GM18519 (cell line): Measurements from ENCODE around the gene ZNF69.
"Not testable (repeated sequence)": the region's sequence is repeated elsewhere in the genome, so short reads cannot be mapped to it uniquely, and the experiment has no call there.

Experiments
- ATAC-seq: cut with Tn5 transposase; IDR thresholded peaks from one replicate; pipeline ENCODE4 v1.9.1; 2021; ENCODE audit warnings: mild to moderate bottlenecking, moderate library complexity; ENCODE audit not compliant: unreplicated experiment, low FRiP score

Gene ZNF69

DNA sequence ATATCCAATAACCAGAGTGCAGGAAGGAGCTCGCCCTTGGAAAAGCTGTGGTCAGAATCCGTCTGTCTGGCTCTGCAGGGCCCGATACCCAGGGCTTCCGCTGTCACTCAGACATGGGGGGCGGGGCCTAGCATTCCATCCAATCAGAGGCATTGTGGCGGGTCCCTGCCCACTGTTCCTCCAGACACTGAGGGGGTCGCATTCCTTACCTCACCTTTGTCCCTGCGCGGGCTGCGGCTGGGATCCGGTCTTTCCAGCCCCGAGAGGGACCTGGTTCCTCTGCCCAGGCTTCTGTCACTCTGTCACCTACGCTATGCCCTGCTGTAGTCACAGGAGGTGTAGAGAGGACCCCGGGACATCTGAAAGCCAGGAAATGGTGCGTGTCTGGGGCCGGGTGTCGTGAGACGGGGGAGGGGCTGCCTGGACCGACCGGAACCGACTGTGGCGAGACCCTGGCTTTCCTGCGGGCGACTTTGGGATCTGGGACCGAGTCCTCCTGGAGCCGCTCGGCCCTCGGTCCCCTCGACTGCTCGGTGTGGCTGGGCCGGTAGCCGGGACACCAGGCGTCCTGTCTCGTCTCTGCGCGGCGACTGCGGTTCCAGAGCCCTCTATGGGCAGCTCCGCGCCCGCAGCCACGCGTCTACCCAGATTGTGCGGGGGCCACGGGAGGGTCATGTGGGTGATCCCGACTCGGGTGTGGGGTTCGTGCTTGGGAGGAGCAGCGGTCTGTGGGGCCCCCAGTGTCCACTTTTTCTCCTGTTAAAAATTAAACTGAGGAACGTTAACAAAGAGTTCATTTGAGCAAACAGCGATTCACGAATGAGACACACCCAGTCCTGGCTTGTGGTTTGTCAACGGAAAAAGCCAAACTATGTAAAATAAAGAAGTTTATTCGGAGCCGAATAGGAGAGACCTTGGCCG is at the start of gene ZNF69:
Gene ZNF69 (plus strand): TSS at position 172 of the 921 bp plus-strand sequence. CDS start 142 bp downstream, at position 314.
- no peak for ATAC-seq

GRCh38 chr19:11843722-11844121 is 43.9 kb upstream of the ZNF69 start:
- ATAC-seq = no peak

- ATAC-seq = not testable (repeated sequence)
These were observed 40.0 kb upstream of the ZNF69 start for GRCh38 chr19:11847615-11848014.

- ATAC-seq = no peak
These were observed 39.4 kb upstream of the ZNF69 start for GRCh38 chr19:11848200-11848593.

DNA sequence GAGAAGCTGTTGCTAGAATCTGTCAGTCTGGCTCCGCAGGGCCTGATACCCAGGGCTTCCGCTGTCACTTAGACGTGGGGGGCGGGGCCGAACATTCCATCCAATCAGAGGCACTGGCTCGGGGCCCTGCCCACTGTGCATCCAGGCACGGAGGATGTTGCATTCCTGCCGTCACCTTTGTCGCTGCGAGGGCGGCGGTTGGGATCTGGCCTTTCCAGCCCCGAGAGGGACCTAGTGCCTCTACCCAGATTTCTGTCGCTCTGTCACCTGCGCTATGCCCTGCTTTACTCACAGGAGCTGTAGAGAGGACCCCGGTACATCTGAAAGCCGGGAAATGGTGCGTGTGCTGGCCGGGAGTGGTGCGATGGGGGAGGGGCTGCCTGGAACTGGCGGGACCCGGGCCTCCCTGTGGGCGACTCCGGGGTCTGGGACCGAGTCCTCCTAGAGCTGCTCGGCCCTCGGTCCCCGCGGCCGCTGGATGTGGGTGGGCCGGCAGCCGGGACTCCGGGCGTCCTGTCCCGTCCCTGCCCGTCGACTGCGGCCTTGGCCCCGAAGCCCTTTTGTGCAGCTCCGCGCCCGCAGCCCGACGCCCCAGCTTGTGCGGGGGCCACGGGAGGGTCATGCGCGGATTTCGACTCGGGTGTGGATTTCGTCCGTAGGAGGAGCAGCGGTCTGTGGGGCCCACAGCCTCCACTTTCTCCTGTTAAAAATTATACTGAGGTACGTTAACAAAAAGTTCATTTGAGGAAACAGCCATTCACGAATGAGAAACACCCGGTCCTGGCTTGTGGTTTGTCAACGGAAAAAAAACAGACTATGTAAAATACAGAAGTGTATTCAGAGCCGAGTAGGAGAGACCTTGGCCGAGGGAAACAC is 38.8 kb upstream of the ZNF69 start, which contains the start of gene ZNF439:
Gene ZNF439 (plus strand): TSS at position 133 of the 876 bp plus-strand sequence. CDS start 142 bp downstream, at position 275.
- peak; percentile 62 for ATAC-seq

DNA sequence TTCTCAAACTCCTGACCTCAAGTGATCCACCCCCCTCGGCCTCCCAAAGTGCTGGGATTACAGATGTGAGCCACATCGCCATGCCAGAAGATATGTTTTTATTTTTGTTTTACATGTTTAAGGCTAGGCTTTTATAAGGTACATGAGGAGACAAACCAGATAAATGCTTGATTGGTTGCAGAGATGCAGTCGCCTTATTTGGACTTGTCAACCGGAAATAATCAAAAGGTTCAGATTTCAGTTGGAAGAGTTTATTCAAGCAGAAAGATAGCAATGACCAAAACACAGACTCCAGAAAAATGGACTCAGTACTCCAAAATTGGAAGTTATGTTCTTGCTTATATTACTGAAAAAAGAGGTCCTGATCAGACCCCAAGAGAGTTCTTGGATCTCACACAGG is 37.3 kb upstream of the ZNF69 start:
- not testable (repeated sequence) for ATAC-seq

DNA sequence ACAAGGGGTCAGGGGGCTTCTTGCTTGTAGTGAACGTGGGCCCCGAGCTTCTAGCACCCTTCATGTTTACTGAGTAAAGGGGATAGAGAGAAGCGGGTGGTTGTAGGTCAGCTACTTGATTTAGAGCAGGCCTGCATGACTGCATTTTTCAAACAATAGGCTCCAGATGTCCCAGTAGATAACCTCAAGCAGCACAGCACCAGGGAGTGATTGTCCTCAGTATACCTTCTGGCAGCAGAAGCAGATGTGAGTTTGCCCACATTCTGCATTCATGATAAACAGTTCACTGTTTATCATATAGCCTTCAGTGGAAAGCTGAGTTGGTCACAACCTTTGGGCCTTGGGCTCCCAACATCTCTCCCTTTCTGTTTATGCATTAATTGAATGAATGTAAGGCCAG is 34.2 kb upstream of the ZNF69 start:
- no peak for ATAC-seq

DNA sequence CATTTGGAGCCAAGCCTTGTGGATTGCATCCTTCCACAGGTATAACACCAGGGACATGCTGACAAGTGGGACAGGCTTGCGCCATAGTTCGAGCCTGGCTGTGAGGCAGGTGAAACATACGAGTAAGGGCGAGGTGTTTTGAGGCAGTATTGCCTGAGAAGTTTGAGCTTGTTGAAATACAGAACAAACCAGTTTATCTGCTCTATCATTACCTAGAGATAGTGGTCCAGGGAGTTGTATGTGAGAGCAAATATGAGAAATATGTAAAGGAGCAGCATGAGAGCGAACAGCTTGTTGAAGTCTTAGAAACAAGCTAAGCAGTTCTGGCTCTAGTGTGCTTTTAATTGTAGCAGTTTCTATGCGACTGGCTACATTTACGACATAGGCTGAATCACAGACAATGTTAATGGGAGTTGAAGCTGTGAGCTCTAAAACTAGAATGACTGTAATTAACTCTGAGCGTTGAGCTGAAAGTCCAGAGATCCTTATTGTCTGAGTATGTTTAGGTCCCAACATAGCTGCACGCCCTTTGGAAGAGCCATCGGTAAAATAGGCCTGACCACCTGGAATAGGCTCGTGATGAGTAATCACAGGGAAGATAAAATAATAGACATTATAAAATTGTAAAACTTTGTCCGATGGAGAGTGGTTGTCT is 30.9 kb upstream of the ZNF69 start:
- no peak for ATAC-seq

DNA sequence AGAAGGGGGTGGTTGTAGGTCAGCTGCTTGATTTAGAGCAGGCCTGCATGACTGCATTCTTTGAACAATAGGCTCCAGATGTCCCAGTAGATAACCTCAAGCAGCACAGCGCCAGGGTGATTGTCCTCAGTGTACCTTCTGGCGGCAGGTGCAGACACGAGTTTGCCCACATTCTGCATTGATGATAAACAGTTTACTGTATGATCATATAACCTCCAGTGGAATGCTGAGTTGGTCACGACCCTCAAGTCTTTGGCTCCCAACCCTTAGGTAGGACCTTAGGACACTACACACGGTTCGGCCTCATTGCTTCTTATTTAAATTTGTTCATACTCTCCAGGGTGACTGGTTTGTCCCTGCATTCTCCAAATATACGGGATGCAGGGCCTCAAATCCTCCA is 26.9 kb upstream of the ZNF69 start:
- no peak for ATAC-seq

DNA sequence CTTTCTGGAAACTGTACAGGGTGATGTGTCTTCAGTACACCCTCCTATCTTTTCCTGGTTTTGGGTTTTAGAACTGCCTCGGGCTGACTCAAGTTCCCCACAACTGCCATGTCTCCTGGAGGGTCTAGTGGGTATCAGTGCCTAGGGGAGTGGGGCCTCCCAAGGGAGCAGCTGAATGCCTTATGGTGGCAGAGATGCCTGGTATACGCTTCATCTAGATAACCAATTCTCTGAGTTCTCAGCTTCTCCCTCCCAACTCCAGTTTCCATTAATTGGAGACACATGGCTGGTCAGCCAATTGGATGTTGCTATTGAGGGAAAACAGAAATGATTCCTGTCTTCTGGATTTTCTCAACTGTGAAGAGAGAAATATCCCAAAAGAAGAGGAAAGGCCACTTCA is 26.3 kb upstream of the ZNF69 start:
- no peak for ATAC-seq

DNA sequence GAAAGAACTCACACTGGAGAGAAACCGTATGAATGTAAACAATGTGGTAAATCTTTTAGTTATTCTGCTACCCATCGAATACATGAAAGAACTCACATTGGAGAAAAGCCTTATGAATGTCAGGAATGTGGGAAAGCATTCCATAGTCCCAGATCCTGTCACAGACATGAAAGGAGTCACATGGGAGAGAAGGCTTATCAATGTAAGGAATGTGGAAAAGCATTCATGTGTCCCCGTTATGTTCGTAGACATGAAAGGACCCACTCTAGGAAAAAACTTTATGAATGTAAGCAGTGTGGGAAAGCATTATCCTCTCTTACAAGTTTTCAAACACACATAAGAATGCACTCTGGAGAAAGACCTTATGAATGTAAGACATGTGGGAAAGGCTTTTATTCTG is 19.8 kb upstream of the ZNF69 start:
- not testable (repeated sequence) for ATAC-seq

DNA sequence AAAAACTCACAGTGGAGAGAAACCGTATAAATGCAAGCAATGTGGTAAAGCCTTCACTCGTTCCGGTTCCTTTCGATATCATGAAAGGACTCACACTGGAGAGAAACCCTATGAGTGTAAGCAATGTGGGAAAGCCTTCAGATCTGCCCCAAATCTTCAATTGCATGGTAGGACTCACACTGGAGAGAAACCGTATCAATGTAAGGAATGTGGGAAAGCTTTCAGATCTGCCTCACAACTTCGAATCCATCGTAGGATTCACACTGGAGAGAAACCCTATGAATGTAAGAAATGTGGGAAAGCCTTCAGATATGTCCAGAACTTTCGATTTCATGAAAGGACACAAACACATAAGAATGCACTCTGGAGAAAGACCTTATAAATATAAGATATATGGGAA is 19.4 kb upstream of the ZNF69 start:
- ATAC-seq = no peak

- no peak for ATAC-seq
These were observed 15.0 kb upstream of the ZNF69 start for GRCh38 chr19:11872624-11873023.

GRCh38 chr19:11873762-11874161 is 13.8 kb upstream of the ZNF69 start:
- ATAC-seq = no peak

GRCh38 chr19:11879687-11880266 is 7.8 kb upstream of the ZNF69 start:
- not testable (repeated sequence) for ATAC-seq

GRCh38 chr19:11880598-11880997 is 7.0 kb upstream of the ZNF69 start:
- ATAC-seq = no peak

- no peak for ATAC-seq
These were observed 6.3 kb upstream of the ZNF69 start for GRCh38 chr19:11881151-11881800.

GRCh38 chr19:11882606-11883005 is 5.0 kb upstream of the ZNF69 start:
- ATAC-seq = no peak

- no peak for ATAC-seq
These were observed 360 bp upstream of the ZNF69 start for GRCh38 chr19:11887234-11887610.

- not testable (repeated sequence) for ATAC-seq
These were observed 2.3 kb downstream of the ZNF69 start for GRCh38 chr19:11889901-11890300.
